NT2/D1 (cell line): ENCODE data around the gene TMEM242.

Experiments used
- SUZ12 ChIP-seq: IDR thresholded peaks from 2 replicates; pipeline ENCODE4 v1.6.1; 2011; ENCODE audit not compliant: insufficient read length, insufficient read depth; ENCODE audit errors: extremely low read depth
- ZNF274 ChIP-seq: IDR thresholded peaks from 2 replicates; pipeline ENCODE4 v1.6.1; 2011; ENCODE audit warnings: mild to moderate bottlenecking, low read depth, low read length

- TF ChIP-seq ZNF274 (no peak), SUZ12 (no peak)
Measured at GRCh38 chr6:157323966-157324300, 614 bp upstream of the TMEM242 start.
